ENCODE measurements around the gene PRDX5. TPM values are rescaled to one million over a fixed set of nuclear protein-coding genes. Genes with fewer than 3 reads are reported as not detected.
A peak's percentile ranks its signal among the peaks of the same experiment; 100 is the strongest.

The PRDX5 gene
- total and polyA plus RNA-seq, 10 of the 15 experiments (the other 5 are each of a cell fraction or from before 2014, with no cell fraction given) = 95.7 to 406 (median 240) TPM

GRCh38 chr11:64305075-64305690 lies 12.7 kb upstream of the PRDX5 start, which contains the start of gene ESRRA (continued):
- TF ChIP-seq ELK1 (IDR thresholded peaks at IDR 0.05; ENCODE audit: low read depth, low read length) = peak; percentile 51; the same call in 1 of the 2 replicates
- TF ChIP-seq RUNX3 (IDR thresholded peaks at IDR 0.05; ENCODE audit: low read length) = no peak
- peak; percentile 99 for TF ChIP-seq HDGF (IDR thresholded peaks at IDR 0.05)
- TF ChIP-seq CTCF (IDR thresholded peaks at IDR 0.05 in 2 of 3, conservative IDR thresholded peaks at IDR 0.05 in 1 of 3; ENCODE audit: control insufficient read depth in 2 of 3, extremely low read depth in 1 of 3, insufficient read depth in 1 of 3, low read depth in 3 of 3, low read length in 3 of 3) = no peak
- TF ChIP-seq STAT3 (IDR thresholded peaks at IDR 0.05; ENCODE audit: low read depth, low read length) = no peak
- no peak for TF ChIP-seq KAT2A (conservative IDR thresholded peaks at IDR 0.05; ENCODE audit: control insufficient read depth, low read depth, low read length)
- TF ChIP-seq RAD51 (IDR thresholded peaks at IDR 0.05) = no peak
- TF ChIP-seq IKZF2 (IDR thresholded peaks at IDR 0.05) = no peak
- TF ChIP-seq, protein P1, sequence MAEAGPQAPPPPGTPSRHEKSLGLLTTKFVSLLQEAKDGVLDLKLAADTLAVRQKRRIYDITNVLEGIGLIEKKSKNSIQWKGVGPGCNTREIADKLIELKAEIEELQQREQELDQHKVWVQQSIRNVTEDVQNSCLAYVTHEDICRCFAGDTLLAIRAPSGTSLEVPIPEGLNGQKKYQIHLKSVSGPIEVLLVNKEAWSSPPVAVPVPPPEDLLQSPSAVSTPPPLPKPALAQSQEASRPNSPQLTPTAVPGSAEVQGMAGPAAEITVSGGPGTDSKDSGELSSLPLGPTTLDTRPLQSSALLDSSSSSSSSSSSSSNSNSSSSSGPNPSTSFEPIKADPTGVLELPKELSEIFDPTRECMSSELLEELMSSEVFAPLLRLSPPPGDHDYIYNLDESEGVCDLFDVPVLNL (IDR thresholded peaks at IDR 0.05; ENCODE audit: low read depth, low read length) = peak; percentile 44; the same call in 1 of the 2 replicates
- TF ChIP-seq, protein P2, sequence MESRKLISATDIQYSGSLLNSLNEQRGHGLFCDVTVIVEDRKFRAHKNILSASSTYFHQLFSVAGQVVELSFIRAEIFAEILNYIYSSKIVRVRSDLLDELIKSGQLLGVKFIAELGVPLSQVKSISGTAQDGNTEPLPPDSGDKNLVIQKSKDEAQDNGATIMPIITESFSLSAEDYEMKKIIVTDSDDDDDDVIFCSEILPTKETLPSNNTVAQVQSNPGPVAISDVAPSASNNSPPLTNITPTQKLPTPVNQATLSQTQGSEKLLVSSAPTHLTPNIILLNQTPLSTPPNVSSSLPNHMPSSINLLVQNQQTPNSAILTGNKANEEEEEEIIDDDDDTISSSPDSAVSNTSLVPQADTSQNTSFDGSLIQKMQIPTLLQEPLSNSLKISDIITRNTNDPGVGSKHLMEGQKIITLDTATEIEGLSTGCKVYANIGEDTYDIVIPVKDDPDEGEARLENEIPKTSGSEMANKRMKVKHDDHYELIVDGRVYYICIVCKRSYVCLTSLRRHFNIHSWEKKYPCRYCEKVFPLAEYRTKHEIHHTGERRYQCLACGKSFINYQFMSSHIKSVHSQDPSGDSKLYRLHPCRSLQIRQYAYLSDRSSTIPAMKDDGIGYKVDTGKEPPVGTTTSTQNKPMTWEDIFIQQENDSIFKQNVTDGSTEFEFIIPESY (IDR thresholded peaks at IDR 0.05) = no peak
- no peak for TF ChIP-seq ESRRA (IDR thresholded peaks at IDR 0.05; ENCODE audit: low read length)
- no peak for TF ChIP-seq NFXL1 (IDR thresholded peaks at IDR 0.05; ENCODE audit: borderline replicate concordance)
- no peak; the same call in 1 of the 2 replicates for TF ChIP-seq POLR2AphosphoS5 (IDR thresholded peaks at IDR 0.05; ENCODE audit: low read length)
- TF ChIP-seq ZBTB40 (IDR thresholded peaks at IDR 0.05; ENCODE audit: borderline replicate concordance) = no peak
- no peak for TF ChIP-seq STAT1 (conservative IDR thresholded peaks at IDR 0.05)
- peak; percentile 74; a peak in 2 of 4 replicates for TF ChIP-seq SRF (IDR thresholded peaks at IDR 0.05; ENCODE audit: low read depth in 2 of 2, low read length in 2 of 2)
- TF ChIP-seq LARP7 (IDR thresholded peaks at IDR 0.05) = 0 out of 2 replicates have a peak, but pooled peaks have one; percentile 45
- no peak for TF ChIP-seq FOXK2 (IDR thresholded peaks at IDR 0.05)

All from GM12878 (cell line).